HL-60 (cell line): ENCODE results near the gene AMDHD2.

Experiments
- DNase-seq, 2 experiments: peaks; one replicate each; pipeline ENCODE4 v3.0.0-alpha.2; 2010 to 2020; ENCODE audit warnings: low read depth in 1 of 2, low spot score in 1 of 2
- H3K27ac ChIP-seq: fragments of 250-450 bp; sonication (Bioruptor Pico); replicated peaks from 2 replicates; pipeline ENCODE4 v1.5.1; 2020; ENCODE audit warnings: mild to moderate bottlenecking, moderate library complexity
- H3K27me3 ChIP-seq: fragments of 250-450 bp; sonication (Bioruptor Pico); 2 replicates; pipeline ENCODE4 v1.5.1; 2021; ENCODE audit warnings: mild to moderate bottlenecking, moderate library complexity; ENCODE audit not compliant: insufficient read depth, poor library complexity, severe bottlenecking
- H3K4me3 ChIP-seq: replicated peaks from 2 replicates; pipeline ENCODE4 v1.5.1; 2011; ENCODE audit warnings: mild to moderate bottlenecking, control low read depth, low read length; ENCODE audit not compliant: insufficient read depth
- GABPA ChIP-seq: IDR thresholded peaks from 2 replicates; pipeline ENCODE4 v1.6.1; 2012; ENCODE audit warnings: low read depth
- POLR2AphosphoS5 ChIP-seq: IDR thresholded peaks from 2 replicates; pipeline ENCODE4 v1.6.1; 2012; ENCODE audit warnings: low read depth
- REST ChIP-seq: IDR thresholded peaks from 2 replicates; pipeline ENCODE4 v1.6.1; 2012; ENCODE audit warnings: low read depth; ENCODE audit not compliant: insufficient replicate concordance
- SPI1 ChIP-seq: IDR thresholded peaks from 2 replicates; pipeline ENCODE4 v1.6.1; 2012; ENCODE audit warnings: low read depth, mild to moderate bottlenecking, borderline replicate concordance
- TF ChIP-seq, protein P1 (sequence below): IDR thresholded peaks from one replicate; pipeline ENCODE4 v1.5.1; 2011; ENCODE audit warnings: low read length, control low read depth, inconsistent platforms; ENCODE audit not compliant: insufficient read depth

The AMDHD2 gene

GRCh38 chr16:2498531-2499253 lies 21.5 kb upstream of the AMDHD2 start:
- Histone ChIP-seq H3K4me3 (no peak overlapping the region), H3K27me3 (no peaks in the 10 kb centered on the region), H3K27ac (no peak overlapping the region)
- TF ChIP-seq POLR2AphosphoS5, result no peak
- TF ChIP-seq, protein P1, sequence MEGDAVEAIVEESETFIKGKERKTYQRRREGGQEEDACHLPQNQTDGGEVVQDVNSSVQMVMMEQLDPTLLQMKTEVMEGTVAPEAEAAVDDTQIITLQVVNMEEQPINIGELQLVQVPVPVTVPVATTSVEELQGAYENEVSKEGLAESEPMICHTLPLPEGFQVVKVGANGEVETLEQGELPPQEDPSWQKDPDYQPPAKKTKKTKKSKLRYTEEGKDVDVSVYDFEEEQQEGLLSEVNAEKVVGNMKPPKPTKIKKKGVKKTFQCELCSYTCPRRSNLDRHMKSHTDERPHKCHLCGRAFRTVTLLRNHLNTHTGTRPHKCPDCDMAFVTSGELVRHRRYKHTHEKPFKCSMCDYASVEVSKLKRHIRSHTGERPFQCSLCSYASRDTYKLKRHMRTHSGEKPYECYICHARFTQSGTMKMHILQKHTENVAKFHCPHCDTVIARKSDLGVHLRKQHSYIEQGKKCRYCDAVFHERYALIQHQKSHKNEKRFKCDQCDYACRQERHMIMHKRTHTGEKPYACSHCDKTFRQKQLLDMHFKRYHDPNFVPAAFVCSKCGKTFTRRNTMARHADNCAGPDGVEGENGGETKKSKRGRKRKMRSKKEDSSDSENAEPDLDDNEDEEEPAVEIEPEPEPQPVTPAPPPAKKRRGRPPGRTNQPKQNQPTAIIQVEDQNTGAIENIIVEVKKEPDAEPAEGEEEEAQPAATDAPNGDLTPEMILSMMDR, result no peak
- no peak for TF ChIP-seq SPI1
- TF ChIP-seq GABPA, result no peak
- no peak for TF ChIP-seq REST
- no peak for DNase-seq

DNA sequence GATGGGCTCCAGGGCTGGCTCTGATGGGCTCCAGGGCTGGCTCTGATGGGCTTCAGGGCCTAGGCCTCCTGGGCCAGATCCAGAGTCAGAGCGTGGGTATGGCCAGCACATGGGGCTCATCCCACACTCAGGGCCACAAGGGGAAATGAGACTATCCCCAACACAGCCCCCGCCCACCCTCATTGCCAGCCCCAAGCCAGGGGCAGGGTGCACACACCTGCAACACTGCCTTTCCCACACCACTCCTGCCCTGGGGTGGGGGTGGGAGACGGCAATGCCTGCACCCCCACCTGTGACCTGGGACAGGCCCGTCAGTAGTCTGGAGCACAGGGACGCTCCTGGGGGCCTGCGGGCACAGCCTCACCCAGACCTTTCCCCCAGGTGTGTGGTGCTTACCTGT lies 20.7 kb upstream of the AMDHD2 start:
- DNase-seq, result no peak
- H3K27me3 ChIP-seq, result no peaks in the 10 kb centered on the region
- TF ChIP-seq, protein P1, result no peak
- TF ChIP-seq GABPA, result no peak
- no peak for TF ChIP-seq REST
- no peak for TF ChIP-seq POLR2AphosphoS5
- TF ChIP-seq SPI1, result no peak
- H3K27ac ChIP-seq, result no peak overlapping the region
- no peak overlapping the region for H3K4me3 ChIP-seq

GRCh38 chr16:2499890-2500429 lies 20.2 kb upstream of the AMDHD2 start:
- Histone ChIP-seq H3K4me3 (no peak overlapping the region), H3K27ac (no peak overlapping the region), H3K27me3 (no peaks in the 10 kb centered on the region)
- no peak for DNase-seq
- no peak for TF ChIP-seq POLR2AphosphoS5
- TF ChIP-seq, protein P1, result no peak
- no peak for TF ChIP-seq SPI1
- no peak for TF ChIP-seq GABPA
- no peak for TF ChIP-seq REST
